GM19452 (cell line): ENCODE data around the gene ST6GALNAC6.
"Not testable (repeated sequence)": the region's sequence is repeated elsewhere in the genome, so short reads cannot be mapped to it uniquely, and the experiment has no call there.

ENCODE experiments used
- ATAC-seq: cut with Tn5 transposase; IDR thresholded peaks from one replicate; pipeline ENCODE4 v1.9.1; 2021; ENCODE audit not compliant: unreplicated experiment

ST6GALNAC6 gene

DNA sequence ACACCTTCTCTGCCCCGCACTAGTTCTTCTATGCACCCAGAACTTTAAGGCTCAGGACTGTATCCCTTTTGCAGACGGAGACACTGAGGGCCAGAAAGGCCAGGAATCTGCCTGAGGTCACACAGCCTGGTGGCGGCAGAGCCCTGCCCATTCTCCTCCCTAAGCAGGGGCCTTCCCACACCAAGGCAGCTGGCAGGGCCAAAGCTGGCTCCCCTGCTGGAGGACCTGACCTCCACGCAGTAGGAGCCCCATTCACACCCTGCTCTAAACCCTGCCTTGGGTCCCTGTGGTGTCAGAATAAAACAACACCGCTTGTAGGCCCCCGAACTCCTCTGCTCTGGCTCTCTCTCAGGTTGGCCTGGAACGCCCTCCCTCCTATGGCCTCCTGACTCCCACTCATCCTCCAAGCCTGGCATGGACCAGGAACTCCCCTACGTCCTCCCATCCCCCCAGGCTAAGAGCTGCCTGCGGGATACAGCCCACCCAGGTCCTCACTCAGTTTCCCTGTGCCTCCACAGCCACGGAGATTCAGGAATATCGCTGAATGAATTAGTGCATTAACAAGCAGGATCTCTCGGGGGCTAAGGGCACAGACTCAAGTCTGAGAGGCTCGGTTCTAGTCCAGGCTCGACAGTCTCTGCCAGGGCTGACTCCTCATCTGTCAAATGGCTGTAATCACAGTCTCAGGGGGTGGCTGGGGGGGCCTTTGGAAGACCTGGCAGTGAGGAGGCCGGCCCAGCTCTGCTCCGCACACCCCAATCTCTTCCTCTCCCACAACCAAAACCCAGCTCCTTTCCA lies 2.8 kb downstream of the ST6GALNAC6 start:
- no peak for ATAC-seq

DNA sequence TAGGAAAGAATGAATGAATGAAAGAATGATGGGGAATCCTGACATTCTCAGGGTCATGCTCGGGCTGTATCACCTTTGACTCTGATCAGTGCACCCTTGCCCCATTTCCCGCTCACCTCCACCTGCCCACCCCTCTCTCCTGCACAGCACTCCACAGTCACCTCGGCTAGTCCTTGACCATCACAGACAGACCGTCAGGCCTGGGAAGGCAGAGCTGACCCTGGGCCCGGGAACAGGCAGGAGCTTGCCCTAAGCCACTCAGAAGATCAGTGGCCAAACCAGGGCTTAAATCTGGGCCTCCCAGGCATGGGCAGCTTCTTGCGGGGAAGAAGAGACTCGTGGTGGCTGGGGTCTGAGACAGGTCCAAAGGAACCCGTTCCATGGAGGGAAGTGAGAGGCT lies 3.6 kb downstream of the ST6GALNAC6 start:
- ATAC-seq: no peak

DNA sequence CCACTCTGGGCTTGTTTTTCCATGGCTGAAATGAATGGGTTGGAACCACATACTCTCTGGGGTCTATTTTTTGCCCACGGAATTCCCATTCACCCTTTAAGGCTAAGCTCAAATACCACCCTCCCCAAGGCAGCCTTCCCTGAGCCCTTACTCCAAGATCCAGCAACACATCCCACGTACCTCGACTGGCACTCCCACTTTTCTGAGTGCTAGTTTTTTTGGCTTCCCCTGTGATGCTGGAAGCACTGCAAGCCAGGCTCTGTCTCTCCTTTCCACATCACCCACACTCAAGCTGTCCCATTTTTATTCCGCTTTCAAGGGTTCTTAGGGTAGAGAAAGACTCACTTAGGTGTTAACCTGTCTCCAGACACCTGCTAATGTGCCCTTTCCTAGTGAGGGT lies 6.0 kb downstream of the ST6GALNAC6 start:
- no peak for ATAC-seq

DNA sequence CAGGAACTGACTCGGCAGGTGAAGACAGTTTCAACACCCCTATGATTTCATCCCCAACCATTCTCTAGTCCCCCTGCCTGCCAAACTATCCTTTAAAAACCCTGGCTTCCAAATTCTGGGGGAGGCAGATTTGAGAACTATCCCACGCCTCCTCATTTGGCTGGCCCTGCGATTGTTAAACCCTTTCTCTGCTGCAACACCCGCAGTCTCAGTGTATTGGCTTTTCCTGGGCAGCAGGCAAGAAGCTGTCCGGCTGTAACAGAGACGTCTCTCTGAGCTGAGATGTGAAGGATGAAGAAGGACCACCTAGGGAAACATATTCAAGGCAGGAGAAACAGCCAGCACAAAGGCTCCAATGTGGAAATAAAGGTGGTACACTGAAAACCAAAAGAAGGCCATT lies 6.6 kb downstream of the ST6GALNAC6 start:
- no peak for ATAC-seq

DNA sequence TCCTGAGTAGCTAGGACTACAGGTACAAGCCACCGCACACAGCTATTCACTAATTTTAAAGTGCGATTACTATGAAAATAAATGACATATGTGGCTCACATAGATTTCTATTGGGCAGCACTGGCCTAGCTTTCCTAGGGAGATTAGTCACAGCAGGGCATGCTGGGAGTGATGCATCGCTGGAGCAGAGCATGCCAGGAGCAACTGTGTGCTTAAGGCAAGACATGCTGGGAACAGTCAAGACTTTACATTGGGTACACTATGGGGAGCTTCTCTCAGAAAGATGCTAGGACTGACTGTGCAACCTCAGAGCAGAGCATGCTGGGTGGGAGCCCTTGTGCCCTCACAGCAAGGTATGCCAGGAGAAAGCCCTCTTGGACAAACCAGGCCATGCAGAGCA lies 9.3 kb downstream of the ST6GALNAC6 start:
- ATAC-seq: no peak

DNA sequence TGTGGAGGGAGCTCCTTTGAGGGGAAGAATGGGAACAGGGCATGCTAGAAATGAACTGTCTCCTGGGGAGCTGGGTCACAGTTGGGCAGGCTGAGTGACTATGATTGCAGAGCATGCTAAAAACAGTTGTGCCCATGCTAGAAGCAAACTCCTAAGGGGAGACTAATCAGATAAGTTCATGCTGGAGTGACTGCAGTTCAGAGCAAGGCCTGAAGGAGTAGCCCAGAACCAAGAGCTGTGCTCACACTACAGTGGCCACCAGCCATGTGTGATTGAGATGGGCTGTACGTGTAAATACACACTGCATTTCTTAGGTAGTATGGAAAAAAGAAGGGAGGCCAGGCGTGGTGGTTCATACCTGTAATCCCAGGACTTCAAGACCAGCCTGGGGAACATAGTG lies 11.6 kb downstream of the ST6GALNAC6 start:
- no peak for ATAC-seq

DNA sequence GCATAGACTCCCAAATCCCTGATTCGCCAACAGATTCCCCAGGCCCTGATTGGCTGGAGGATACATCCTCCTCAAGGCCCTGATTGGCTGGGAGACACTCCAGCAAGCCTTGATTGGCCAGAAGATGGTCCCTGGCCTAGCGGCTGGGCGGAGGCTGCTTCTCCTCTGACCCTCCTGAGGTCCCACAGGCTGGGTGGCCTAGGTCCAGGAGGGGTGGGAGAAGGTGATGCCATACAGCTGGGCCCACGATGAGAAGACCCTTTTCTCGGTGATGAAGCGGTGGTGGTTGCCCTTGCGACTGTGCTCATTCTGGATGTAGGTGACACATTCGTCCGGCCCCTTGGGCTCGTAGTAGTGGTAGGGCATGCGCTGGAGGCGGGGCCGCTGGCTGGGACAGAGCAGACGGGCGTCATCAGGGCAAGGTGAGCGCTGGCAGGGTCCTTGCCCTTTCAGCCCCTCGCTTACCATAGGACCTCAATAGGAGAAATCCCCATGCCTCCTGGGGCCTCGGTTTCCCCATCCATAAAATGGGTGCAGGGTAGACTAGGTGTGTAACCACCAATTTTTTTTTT lies 12.9 kb downstream of the ST6GALNAC6 start:
- no peak for ATAC-seq

DNA sequence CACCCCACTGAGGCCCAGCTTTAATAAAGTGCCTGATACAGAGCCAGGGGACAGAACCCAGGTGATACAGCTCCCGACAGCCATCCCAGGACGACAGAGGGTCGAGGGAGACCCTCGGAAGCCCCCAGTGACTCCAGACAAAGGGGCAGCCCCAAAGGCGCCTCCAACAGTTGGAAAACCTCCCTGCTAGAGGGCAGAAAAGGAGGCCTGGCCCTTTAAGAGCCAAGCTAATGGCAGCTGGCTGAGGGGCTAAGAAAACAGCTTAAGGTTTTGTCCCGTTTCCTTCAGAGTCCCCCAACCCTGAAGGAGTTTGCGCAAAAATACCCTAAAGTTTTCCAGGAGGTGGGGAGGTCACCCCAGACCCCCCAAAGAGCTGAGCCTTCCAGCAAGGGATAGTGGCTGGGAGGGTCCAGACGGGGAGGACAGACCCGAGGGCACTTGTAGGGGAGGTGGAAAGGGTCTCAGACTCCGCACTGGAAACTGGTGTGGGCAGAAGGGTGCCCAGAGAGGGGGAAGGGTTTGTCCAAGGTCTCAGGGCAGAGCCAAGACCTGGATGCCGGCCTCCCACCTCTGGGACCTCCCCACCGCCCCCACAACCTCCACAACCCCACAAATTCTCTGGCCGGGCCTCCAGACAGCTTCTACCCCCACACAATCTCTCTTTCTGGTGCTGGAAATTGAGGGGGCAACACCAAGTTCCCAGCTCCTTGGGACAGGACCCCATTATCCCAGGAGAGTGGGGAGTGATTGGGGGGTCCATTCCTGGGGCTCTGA lies 13.7 kb downstream of the ST6GALNAC6 start:
- ATAC-seq: no peak

DNA sequence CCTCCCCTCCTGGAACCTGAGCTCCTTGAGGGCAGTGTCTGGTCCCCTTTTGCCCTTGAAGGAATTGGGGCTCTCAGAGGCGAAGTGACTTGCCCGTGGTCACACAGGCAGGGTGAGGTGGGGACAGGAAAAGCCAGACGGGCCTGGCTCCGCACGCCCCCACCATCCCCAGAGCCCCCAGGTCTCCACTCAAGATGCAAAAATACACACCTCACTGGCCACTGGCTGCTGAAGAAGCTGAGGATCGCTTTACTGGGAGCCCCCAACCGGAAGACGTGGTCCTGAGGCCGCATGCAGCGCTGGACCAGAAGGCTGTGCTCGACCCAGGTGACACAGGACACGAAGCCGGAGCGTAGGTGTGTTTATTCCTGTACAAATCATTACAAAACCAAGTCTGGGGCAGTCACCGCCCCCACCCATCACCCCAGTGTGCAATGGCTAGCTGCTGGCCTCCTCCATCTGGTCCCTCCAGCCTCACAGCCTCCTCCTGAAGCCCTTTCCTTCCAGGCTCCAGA lies 14.4 kb downstream of the ST6GALNAC6 start:
- no peak for ATAC-seq

DNA sequence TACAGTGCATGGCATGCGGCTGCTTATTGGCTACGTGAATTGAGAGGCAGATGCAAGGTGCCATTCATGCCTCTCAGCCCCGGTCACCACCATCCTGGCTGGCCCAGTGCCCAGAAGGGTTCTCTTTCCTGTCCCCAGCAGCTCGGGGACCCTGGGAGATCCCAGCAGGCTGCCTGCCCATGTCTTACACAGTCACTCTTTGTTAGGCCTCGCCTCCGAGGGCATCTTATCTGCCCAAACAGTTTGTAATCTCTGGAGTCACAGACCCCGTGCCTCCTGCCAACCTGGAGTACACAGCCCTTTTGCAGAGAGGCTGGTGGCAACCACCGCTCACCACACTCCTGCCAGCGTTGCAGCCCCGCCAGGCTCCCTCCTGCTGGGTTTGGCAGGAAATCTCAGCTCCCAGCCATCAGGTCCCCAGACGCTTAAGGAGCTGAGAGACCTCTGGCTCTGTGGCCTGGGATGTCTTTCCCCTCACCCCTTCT lies 14.9 kb downstream of the ST6GALNAC6 start:
- no peak for ATAC-seq

DNA sequence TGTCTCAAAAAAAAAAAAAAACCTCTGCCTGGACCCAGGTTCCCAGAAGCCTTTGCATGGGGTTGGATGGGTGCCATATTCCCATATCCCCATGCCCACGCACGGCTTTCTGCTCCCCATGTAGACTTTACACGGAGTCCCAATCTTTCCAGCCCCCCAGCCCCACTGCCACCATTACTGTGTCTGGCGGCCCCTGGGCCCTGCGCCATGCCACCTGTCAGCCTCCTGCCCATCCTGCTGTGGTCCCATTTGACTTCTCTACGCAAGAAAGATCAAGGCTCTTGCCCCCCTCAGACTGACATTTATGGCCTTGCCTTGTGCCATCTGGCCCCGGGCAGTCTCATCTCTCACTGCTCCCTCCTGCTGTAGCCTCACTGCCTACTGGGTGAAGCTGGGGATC lies 15.4 kb downstream of the ST6GALNAC6 start:
- ATAC-seq: no peak

DNA sequence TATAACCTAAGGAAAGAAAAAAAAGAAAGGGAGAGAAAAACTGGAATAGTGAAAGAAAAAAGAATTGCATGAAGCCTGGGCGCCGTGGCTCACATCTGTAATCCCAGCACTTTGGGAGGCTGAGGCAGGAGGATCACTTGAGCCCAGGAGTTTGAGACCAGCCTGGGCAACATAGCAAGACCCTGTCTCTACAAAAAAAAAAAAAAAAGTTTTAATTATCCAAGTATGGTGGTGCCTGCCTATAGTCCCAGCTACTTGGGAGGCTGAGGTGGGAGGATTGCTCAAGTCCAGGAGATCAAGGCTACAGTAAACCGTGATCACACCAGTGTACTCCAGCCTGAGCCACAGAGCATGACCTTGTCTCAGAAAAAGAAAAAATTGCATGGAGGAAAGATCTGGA lies 17.7 kb downstream of the ST6GALNAC6 start:
- ATAC-seq: not testable (repeated sequence)

DNA sequence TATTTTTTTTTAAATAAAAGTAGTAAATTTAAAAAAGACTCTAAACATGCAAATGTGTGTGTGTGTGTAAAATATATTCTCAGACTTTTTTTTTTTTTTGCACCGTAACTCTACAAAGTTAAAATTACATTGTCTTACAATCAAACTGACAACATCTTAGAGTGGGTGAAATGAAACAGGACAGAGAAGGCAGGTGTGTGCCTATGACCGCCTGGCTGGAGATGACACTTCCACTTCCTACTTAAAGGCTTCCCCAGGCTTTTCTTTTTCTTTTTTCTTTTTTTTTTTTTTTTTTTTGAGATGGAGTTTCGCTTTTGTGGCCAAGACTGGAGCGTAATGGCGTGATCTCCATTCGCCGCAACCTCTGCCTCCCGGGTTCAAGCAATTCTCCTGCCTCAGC lies 19.3 kb downstream of the ST6GALNAC6 start:
- no peak for ATAC-seq

DNA sequence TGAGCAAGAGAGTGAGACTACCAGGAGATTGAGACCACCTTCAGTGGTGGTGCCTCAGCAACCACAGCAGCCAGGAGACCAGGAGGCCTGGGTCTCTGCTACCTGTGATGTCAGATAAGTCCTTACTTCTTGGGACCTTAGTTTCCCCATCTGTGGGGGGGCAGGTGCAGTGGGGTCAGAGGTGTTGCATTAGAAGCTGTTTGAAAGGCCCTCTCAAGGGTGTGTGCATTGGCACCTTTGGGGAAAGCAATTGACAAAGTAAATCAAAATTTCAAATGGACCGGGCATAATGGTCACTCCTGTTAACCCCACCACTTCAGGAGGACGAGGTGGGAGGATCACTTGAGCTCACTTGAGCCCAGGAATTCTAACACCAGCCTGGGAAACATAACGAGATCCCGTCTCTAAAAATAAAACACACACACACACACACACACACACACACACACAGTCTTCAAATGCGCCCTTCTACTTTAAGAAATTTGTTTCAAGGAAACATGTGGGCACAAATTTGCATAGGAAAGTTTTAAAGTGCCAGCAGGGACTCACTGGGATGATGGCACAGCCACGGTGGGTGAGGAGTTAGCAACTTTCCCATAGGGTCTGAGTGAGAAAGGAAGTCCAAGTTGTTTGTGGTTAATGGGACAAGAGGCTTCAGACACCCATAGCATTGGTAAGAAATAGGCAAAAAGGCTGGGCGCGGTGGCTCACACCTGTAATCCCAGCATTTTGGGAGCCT lies 20.6 kb downstream of the ST6GALNAC6 start:
- no peak for ATAC-seq

DNA sequence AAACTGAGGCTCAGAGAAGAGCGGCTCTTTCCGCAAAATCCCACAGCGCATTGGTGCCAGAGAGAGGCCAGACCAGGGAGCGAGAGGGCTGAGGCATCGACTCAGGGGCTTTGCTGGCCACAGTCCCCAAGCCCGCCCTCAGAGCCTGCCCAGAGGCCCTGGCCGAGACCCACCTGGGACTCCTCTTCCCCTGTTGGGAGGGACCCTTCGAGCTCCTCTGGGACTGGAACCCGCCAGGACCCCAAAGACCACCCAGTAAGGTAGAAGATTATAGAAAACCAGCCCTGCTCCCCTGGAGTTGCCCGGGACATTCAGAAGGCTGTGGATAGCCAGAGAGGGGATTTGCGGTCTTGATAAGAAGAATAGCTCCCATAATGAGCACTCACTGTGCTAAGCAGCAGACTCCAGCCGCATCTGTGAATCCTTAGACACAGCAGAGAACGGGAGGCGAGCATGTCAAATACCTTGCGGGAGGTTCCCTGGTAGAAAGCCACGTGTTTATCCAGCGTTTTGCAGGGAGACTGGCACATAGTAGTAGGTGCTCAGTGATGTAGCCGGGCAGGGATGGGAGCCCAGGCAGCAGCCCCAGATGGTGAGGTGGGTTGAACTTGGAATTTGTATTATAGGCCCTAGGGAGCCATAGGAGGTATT lies 21.3 kb downstream of the ST6GALNAC6 start:
- no peak for ATAC-seq

DNA sequence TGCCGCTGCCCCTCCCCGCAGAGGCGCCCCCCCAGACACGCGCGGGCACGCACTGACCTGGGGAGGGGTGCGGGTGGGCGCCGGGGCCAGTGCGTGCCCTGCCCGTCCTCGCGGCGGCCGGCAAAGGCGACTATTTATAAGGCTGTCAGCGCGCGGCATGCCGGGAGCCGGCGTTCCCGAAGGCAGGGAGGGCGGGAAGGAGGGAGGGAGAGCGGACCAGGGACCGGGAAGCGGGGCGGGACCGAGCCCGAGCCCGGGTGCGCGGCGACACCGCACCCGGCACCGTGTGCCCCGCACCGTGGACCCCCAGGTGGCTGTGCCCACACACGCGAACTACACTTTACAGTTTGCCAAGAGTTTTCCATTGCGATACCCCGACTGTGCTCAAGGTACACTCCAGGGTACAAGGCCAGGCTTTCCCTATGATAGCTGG lies 21.8 kb downstream of the ST6GALNAC6 start, which contains the start of gene AK1:
TSS of gene AK1 (minus strand) at position 110 of the 433 bp plus-strand sequence. CDS start 3,058 bp downstream, outside the sequence.
- no peak for ATAC-seq

DNA sequence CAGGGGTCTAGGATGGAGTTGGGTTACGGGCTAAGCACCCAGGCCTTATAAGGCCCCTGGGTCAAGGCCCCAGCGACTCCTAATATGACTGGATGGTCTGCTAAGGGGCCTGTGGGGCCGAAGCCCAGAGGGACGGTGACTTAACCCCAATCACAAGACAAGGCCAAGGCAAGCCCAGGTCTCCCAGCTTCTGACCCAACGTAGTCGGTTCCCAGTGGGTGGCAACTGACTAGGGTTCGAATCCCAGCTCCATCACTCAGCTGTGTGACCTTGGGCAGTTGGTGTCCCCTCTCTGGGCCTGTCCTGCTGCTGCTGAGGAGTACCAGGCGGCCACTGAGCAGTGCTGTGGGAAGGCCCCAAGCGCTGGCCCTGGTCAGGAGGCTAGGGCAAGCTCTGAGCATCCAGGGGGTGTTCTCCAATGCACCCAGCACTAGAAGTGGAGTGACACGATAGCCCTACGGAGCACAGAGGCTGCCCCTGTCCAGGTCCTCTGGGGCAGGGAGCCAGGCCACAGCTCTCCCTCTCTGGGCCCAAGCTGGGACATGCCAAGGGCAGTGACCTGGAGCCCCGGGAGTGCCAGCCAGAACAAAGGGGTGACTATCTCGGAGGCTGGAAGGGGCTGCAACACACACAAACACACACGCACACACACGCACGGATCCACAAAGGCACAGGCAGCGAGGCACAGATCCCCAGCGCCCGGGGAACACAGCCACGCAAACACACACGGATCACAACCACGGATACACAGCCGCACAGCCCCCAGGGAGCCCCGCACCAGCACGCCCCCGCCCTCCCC lies 22.4 kb downstream of the ST6GALNAC6 start:
- ATAC-seq: no peak

DNA sequence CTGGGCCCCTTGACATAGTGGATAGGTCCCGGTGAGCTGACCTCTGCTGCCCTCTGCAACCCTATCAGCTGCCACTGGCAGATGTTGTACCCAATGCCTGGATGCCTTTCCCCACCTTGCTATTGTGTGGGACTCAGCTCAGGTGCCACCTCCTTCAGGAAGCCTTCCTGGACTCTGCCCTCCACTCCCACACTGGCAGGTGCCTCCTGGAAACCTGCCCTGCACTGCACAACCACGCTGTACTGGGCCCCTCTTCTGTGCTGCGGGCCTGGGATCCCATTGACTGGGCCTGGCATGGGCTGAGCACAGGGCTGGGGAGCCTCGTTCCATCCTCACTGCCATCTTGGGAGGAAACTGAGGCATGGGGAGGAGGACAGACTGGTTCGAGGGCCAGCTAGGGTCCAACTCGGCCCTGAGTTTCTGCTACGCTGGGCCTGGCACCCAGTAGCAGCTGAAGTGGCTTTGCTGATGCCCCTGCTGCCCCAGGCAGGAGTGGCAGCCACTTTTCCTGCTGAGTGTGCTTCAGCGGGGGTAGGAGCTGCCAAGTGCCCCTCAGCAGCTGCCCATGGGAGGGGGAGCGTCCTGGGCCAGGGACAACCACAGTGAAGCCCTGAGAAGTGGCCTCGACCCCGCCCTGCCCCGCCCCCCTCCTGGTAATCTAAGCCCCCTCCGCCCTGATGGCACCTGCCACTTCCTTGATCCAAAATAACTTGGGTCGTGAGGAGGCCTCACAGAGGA lies 23.2 kb downstream of the ST6GALNAC6 start:
- ATAC-seq: no peak
